Activated CD8-positive, alpha-beta T cell treated with anti-CD3 and anti-CD28 coated beads, Interleukin-2, amount 10 ng/mL, durations not matched to agents 7 days and 5 days (primary cell): Measurements from ENCODE around the gene RASD2. TPM values are rescaled to one million over a fixed set of nuclear protein-coding genes. Genes with fewer than 3 reads are reported as not detected.

Experiments used
- ATAC-seq: fragments of 150-1000 bp; cut with Tn5 transposase; one replicate; pipeline ENCODE4 v1.10.0; 2021; ENCODE audit warnings: moderate library complexity
- CTCF ChIA-PET: fragments of 350-600 bp; sonication (Branson Sonifier 250); formaldehyde crosslinking; loops from one replicate; lab custom pipeline; 2021; ENCODE audit warnings: antibody characterized with exemption; lab: Charles Lee
- POLR2A ChIA-PET: fragments of 350-600 bp; sonication (Branson Sonifier 250); formaldehyde crosslinking; loops from one replicate; lab custom pipeline; 2021; ENCODE audit warnings: antibody characterized with exemption; lab: Charles Lee
- DNase-seq: peaks from one replicate; pipeline ENCODE4 v3.0.0-alpha.2; 2020
- H3K27ac Mint-ChIP-seq: one replicate; pipeline ENCODE4 v1.8.0; 2021; ENCODE audit warnings: mild to moderate bottlenecking, mixed read lengths
- H3K27me3 Mint-ChIP-seq: one replicate; pipeline ENCODE4 v1.8.0; 2021; ENCODE audit warnings: low read depth, mixed read lengths
- H3K36me3 Mint-ChIP-seq: one replicate; pipeline ENCODE4 v1.8.0; 2021; ENCODE audit warnings: low read depth, mixed read lengths
- H3K4me1 Mint-ChIP-seq: one replicate; pipeline ENCODE4 v1.8.0; 2021; ENCODE audit warnings: low read depth, mixed read lengths
- H3K4me3 Mint-ChIP-seq: one replicate; pipeline ENCODE4 v1.8.0; 2021; ENCODE audit warnings: mild to moderate bottlenecking, mixed read lengths
- H3K9me3 Mint-ChIP-seq: one replicate; pipeline ENCODE4 v1.8.0; 2022; ENCODE audit warnings: mixed read lengths; ENCODE audit not compliant: insufficient read depth
- total RNA-seq, 2 experiments: library from RNA; stranded (reverse); gene quantifications; one replicate each; pipeline ENCODE4 v1.2.3, GENCODE V29; 2021

RASD2 gene
- total RNA-seq, 2 experiments from 2014 or later = 0.08 TPM

GRCh38 chr22:35544827-35545226 lies 4.2 kb downstream of the RASD2 start:
- no peak overlapping the region for H3K27ac Mint-ChIP-seq
- POLR2A ChIA-PET = no interaction called here
- H3K4me1 Mint-ChIP-seq = peaks cover 4% of the 10 kb centered on the region
- peaks cover 23% of the 10 kb centered on the region for H3K27me3 Mint-ChIP-seq
- DNase-seq (no peak), ATAC-seq (no peak)
- CTCF ChIA-PET = no interaction called here
- H3K9me3 Mint-ChIP-seq = no peaks in the 10 kb centered on the region
- H3K4me3 Mint-ChIP-seq = no peak overlapping the region
- no peaks in the 10 kb centered on the region for H3K36me3 Mint-ChIP-seq

GRCh38 chr22:35546886-35547285 lies 6.3 kb downstream of the RASD2 start:
- no peak for ATAC-seq
- no peak for DNase-seq
- ChIA-PET CTCF (no interaction called here), POLR2A (no interaction called here)
- Mint-ChIP-seq H3K9me3 (no peaks in the 10 kb centered on the region), H3K27ac (no peak overlapping the region), H3K4me3 (no peak overlapping the region), H3K4me1 (no peaks in the 10 kb centered on the region), H3K27me3 (peaks cover 17% of the 10 kb centered on the region), H3K36me3 (no peaks in the 10 kb centered on the region)

- no peaks in the 10 kb centered on the region for H3K9me3 Mint-ChIP-seq
- H3K27ac Mint-ChIP-seq = no peak overlapping the region
- H3K4me1 Mint-ChIP-seq = peaks cover 6% of the 10 kb centered on the region
- H3K36me3 Mint-ChIP-seq = no peaks in the 10 kb centered on the region
- POLR2A ChIA-PET = no interaction called here
- DNase-seq (no peak), ATAC-seq (no peak)
- no peak overlapping the region for H3K4me3 Mint-ChIP-seq
- CTCF ChIA-PET = no interaction called here
- H3K27me3 Mint-ChIP-seq = peaks cover 9% of the 10 kb centered on the region
Measured at GRCh38 chr22:35547987-35548721, 7.5 kb downstream of the RASD2 start.

- no peaks in the 10 kb centered on the region for H3K36me3 Mint-ChIP-seq
- H3K27me3 Mint-ChIP-seq = peaks cover 5% of the 10 kb centered on the region
- ChIA-PET POLR2A (no interaction called here), CTCF (no interaction called here)
- H3K4me3 Mint-ChIP-seq = no peak overlapping the region
- DNase-seq (no peak), ATAC-seq (no peak)
- no peaks in the 10 kb centered on the region for H3K9me3 Mint-ChIP-seq
- peaks cover 9% of the 10 kb centered on the region for H3K4me1 Mint-ChIP-seq
- no peak overlapping the region for H3K27ac Mint-ChIP-seq
Measured at GRCh38 chr22:35548722-35549112, 8.1 kb downstream of the RASD2 start.

- ChIA-PET POLR2A (no interaction called here), CTCF (no interaction called here)
- peaks cover 2% of the 10 kb centered on the region for H3K27me3 Mint-ChIP-seq
- H3K4me1 Mint-ChIP-seq = peaks cover 9% of the 10 kb centered on the region
- no peaks in the 10 kb centered on the region for H3K36me3 Mint-ChIP-seq
- no peak for ATAC-seq
- no peak for DNase-seq
- no peaks in the 10 kb centered on the region for H3K9me3 Mint-ChIP-seq
- H3K4me3 Mint-ChIP-seq = no peak overlapping the region
- H3K27ac Mint-ChIP-seq = no peak overlapping the region
Measured at GRCh38 chr22:35549328-35549727, 8.7 kb downstream of the RASD2 start.

GRCh38 chr22:35551549-35552177 lies 11.0 kb downstream of the RASD2 start:
- Mint-ChIP-seq H3K27me3 (peaks cover 2% of the 10 kb centered on the region), H3K4me3 (no peak overlapping the region), H3K27ac (no peak overlapping the region), H3K9me3 (no peaks in the 10 kb centered on the region), H3K36me3 (no peaks in the 10 kb centered on the region), H3K4me1 (peaks cover 9% of the 10 kb centered on the region)
- ChIA-PET CTCF (no interaction called here), POLR2A (no interaction called here)
- DNase-seq (no peak), ATAC-seq (no peak)

- Mint-ChIP-seq H3K36me3 (no peaks in the 10 kb centered on the region), H3K4me3 (peak overlapping the region; percentile 0), H3K9me3 (no peaks in the 10 kb centered on the region), H3K4me1 (peaks cover 9% of the 10 kb centered on the region), H3K27ac (peak overlapping the region; percentile 9), H3K27me3 (peaks cover 2% of the 10 kb centered on the region)
- ATAC-seq (peak; percentile 97), DNase-seq (peak; percentile 92)
- ChIA-PET CTCF (interaction anchor here (1.5 kb wide), 1 partner anchor 201 kb away, joined by 6 read pairs; no protein-coding TSS in a partner anchor), POLR2A (no interaction called here)
Measured at GRCh38 chr22:35552196-35552842, 11.7 kb downstream of the RASD2 start.

- H3K4me1 Mint-ChIP-seq = peaks cover 9% of the 10 kb centered on the region
- ChIA-PET CTCF (interaction anchor here (0.8 to 1.5 kb wide), 2 partner anchors 31 to 202 kb away, joined by 4 to 6 read pairs; no protein-coding TSS in a partner anchor), POLR2A (no interaction called here)
- no peaks in the 10 kb centered on the region for H3K36me3 Mint-ChIP-seq
- no peak for ATAC-seq
- DNase-seq = no peak
- H3K9me3 Mint-ChIP-seq = no peaks in the 10 kb centered on the region
- peaks cover 2% of the 10 kb centered on the region for H3K27me3 Mint-ChIP-seq
- H3K4me3 Mint-ChIP-seq = peak overlapping the region; percentile 0
- peak overlapping the region; percentile 9 for H3K27ac Mint-ChIP-seq
Measured at GRCh38 chr22:35552846-35553245, 12.2 kb downstream of the RASD2 start.

GRCh38 chr22:35553341-35553740 lies 12.7 kb downstream of the RASD2 start:
- Mint-ChIP-seq H3K27ac (no peak overlapping the region), H3K27me3 (peaks cover 2% of the 10 kb centered on the region), H3K4me1 (peaks cover 13% of the 10 kb centered on the region), H3K9me3 (no peaks in the 10 kb centered on the region), H3K36me3 (no peaks in the 10 kb centered on the region), H3K4me3 (no peak overlapping the region)
- CTCF ChIA-PET = interaction anchor here (0.8 to 1.5 kb wide), 2 partner anchors 30 to 202 kb away, joined by 4 to 6 read pairs; no protein-coding TSS in a partner anchor
- POLR2A ChIA-PET = no interaction called here
- DNase-seq (no peak), ATAC-seq (no peak)

GRCh38 chr22:35554297-35554845 lies 13.7 kb downstream of the RASD2 start:
- DNase-seq (no peak), ATAC-seq (no peak)
- no peaks in the 10 kb centered on the region for H3K36me3 Mint-ChIP-seq
- no peak overlapping the region for H3K27ac Mint-ChIP-seq
- CTCF ChIA-PET = no interaction called here
- POLR2A ChIA-PET = no interaction called here
- H3K4me3 Mint-ChIP-seq = no peak overlapping the region
- H3K9me3 Mint-ChIP-seq = no peaks in the 10 kb centered on the region
- H3K4me1 Mint-ChIP-seq = peaks cover 13% of the 10 kb centered on the region
- H3K27me3 Mint-ChIP-seq = peaks cover 2% of the 10 kb centered on the region

- ATAC-seq (no peak), DNase-seq (no peak)
- CTCF ChIA-PET = no interaction called here
- H3K36me3 Mint-ChIP-seq = no peaks in the 10 kb centered on the region
- H3K4me3 Mint-ChIP-seq = no peak overlapping the region
- POLR2A ChIA-PET = no interaction called here
- peaks cover 4% of the 10 kb centered on the region for H3K27me3 Mint-ChIP-seq
- no peak overlapping the region for H3K27ac Mint-ChIP-seq
- H3K9me3 Mint-ChIP-seq = no peaks in the 10 kb centered on the region
- peaks cover 13% of the 10 kb centered on the region for H3K4me1 Mint-ChIP-seq
Measured at GRCh38 chr22:35555483-35555890, 14.9 kb downstream of the RASD2 start.
